Gastrocnemius medialis (tissue), 4 donors: ENCODE data around the gene RRBP1. TPM values are rescaled to one million over a fixed set of nuclear protein-coding genes. Genes with fewer than 3 reads are reported as not detected.

Experiments used
- ATAC-seq, 2 donors: fragments of 150-250 bp; one replicate each; pipeline ENCODE4 v1.9.1; 2016
- DNase-seq, 2 donors: peaks; one replicate each; pipeline ENCODE4 v3.0.0-alpha.2; 2019
- H3K27ac ChIP-seq, 4 donors: fragments of 200-600 bp; sonication (generic); 1 replicate in 1 of 4; 2 replicates in 3 of 4; pipeline ENCODE4 v1.5.1; 2016 to 2018; ENCODE audit warnings: mild to moderate bottlenecking in 2 of 4, moderate library complexity in 1 of 4
- H3K27me3 ChIP-seq, 3 donors: fragments of 200-600 bp; sonication (generic) in 2 of 3; 1 replicate in 1 of 3; 2 replicates in 2 of 3; pipeline versions ENCODE4 v1.5.1 to v1.6.0; 2016 to 2019; ENCODE audit warnings: mild to moderate bottlenecking in 1 of 3, moderate library complexity in 1 of 3
- H3K36me3 ChIP-seq, 2 donors: fragments of 200-600 bp; sonication (generic) in 1 of 2; one replicate each; pipeline ENCODE4 v1.5.1; 2017 to 2018
- H3K4me1 ChIP-seq, 2 donors: fragments of 200-600 bp; sonication (generic) in 1 of 2; one replicate each; pipeline ENCODE4 v1.5.1; 2016 to 2017; ENCODE audit warnings: mild to moderate bottlenecking in 2 of 2
- H3K4me3 ChIP-seq, 4 donors: fragments of 200-600 bp; sonication (generic) in 3 of 4; 1 replicate in 1 of 4; 2 replicates in 3 of 4; pipeline ENCODE4 v1.5.1; 2016 to 2019; ENCODE audit warnings: mild to moderate bottlenecking in 2 of 4
- H3K9me3 ChIP-seq, 3 donors: fragments of 200-600 bp; sonication (generic) in 2 of 3; 1 replicate in 1 of 3; 2 replicates in 2 of 3; pipeline ENCODE4 v1.5.1; 2016 to 2019
- POLR2A ChIP-seq, 2 donors: fragments of 450-650 bp; IDR thresholded peaks; one replicate each; pipeline ENCODE4 v1.6.1; 2017; ENCODE audit warnings: antibody characterized with exemption in 2 of 2, mild to moderate bottlenecking in 2 of 2, moderate library complexity in 2 of 2
- in situ Hi-C, 4 donors: fragments of 200-750 bp; cut with MboI; loops; one replicate each; pipeline versions ENCODE4 v1.15.0 to v1.8.0; 2017; ENCODE audit warnings: low sequenced_read_pairs in 4 of 4
- intact Hi-C: fragments of 100-400 bp; cut with DNase I; formaldehyde crosslinking; loops from one replicate; pipeline ENCODE4 v1.15.1; 2023; ENCODE audit warnings: low total_unique reads
- total RNA-seq, 4 donors: library from RNA; depleted of rRNA; stranded (reverse); fragments of >200 nt; gene quantifications; one replicate each; pipeline versions ENCODE4 v1.1.0 to v1.2.3, GENCODE V29; 2016
- TF ChIP-seq, protein P1 (sequence below), 5 experiments: fragments of 450-650 bp in 3 of 5; fragments of 200-600 bp in 2 of 5; sonication (generic) in 2 of 5; IDR thresholded peaks in 4 of 5; conservative IDR thresholded peaks in 1 of 5; 1 replicate in 4 of 5; 2 replicates in 1 of 5; pipeline ENCODE4 v1.5.1; 2016 to 2019; ENCODE audit warnings: antibody characterized with exemption in 5 of 5, mild to moderate bottlenecking in 3 of 5, moderate library complexity in 3 of 5

Gene RRBP1
- total RNA-seq, 4 donors from 2014 or later = 14.1 to 22.7 (median 17.9) TPM

DNA sequence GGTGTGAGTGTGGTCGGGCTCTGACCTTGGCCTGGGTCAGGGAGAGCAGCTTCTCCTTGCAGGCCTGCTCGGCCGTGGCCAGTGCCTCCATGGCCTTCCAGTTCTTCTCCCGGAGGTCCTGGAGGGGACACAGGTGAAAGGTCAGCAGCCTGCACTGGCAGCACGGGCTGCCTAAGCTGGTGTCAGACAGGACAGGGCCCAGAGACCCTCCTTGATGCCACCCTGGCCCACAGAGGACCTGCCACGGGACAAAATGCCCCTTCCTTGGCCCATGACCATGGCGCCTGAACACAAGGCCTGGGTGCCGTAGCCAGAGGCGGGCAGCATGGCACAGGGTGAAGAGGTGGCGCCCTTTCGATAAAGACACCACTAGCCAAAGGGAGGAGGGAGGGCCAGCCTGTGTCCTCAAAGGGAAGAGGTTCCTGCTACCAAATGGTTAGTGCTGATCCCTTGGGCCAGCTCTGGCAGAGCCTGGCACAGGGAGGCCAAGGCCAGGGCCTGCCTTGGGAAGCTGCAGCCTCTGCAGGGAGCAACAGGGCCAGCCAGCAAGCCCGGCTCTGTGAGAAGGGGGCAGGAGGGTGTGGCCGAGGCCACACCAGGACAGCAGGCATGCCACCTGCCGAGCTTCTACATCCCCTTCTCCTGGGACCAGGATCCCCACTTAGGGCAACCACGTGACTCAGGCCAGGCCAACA lies 57.3 kb downstream of the RRBP1 start:
- peaks cover 0 to 55% of the 10 kb centered on the region in 2 donors for H3K36me3 ChIP-seq
- H3K27ac ChIP-seq = no peak overlapping the region
- no peaks in the 10 kb centered on the region for H3K9me3 ChIP-seq
- no peaks in the 10 kb centered on the region for H3K4me1 ChIP-seq
- no peak for TF ChIP-seq POLR2A (IDR thresholded peaks at IDR 0.05)
- TF ChIP-seq, protein P1, sequence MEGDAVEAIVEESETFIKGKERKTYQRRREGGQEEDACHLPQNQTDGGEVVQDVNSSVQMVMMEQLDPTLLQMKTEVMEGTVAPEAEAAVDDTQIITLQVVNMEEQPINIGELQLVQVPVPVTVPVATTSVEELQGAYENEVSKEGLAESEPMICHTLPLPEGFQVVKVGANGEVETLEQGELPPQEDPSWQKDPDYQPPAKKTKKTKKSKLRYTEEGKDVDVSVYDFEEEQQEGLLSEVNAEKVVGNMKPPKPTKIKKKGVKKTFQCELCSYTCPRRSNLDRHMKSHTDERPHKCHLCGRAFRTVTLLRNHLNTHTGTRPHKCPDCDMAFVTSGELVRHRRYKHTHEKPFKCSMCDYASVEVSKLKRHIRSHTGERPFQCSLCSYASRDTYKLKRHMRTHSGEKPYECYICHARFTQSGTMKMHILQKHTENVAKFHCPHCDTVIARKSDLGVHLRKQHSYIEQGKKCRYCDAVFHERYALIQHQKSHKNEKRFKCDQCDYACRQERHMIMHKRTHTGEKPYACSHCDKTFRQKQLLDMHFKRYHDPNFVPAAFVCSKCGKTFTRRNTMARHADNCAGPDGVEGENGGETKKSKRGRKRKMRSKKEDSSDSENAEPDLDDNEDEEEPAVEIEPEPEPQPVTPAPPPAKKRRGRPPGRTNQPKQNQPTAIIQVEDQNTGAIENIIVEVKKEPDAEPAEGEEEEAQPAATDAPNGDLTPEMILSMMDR (IDR thresholded peaks at IDR 0.05 in 4 of 5, conservative IDR thresholded peaks at IDR 0.05 in 1 of 5) = no peak
- intact Hi-C loops (no loop called here), in situ Hi-C loops (no loop called here)
- H3K4me3 ChIP-seq = no peak overlapping the region
- ATAC-seq (no peak), DNase-seq (peak in 1 of 2 donors; percentile 3)
- no peaks in the 10 kb centered on the region for H3K27me3 ChIP-seq

DNA sequence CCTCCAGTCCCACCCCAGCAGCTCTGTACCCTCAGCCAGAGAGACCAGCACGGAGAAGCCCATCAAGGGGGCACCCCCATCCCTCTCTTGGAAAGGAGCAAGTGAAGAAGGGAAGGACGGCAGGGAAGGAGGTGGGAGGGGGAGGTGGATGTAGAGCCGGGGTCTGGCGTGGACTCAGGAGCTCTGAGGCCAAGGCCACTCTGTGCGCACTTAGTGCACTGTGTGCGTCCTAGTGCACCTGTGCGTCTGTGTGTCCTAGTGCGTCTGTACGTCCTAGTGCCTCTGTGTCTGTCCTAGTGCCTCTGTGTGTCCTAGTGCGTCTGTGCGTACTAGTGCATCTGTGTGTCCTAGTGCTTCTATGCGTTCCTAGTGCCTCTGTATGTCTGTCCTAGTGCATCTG lies 58.0 kb downstream of the RRBP1 start:
- TF ChIP-seq, protein P1 (IDR thresholded peaks at IDR 0.05 in 4 of 5, conservative IDR thresholded peaks at IDR 0.05 in 1 of 5) = no peak
- no peak for TF ChIP-seq POLR2A (IDR thresholded peaks at IDR 0.05)
- peaks cover 0 to 55% of the 10 kb centered on the region in 2 donors for H3K36me3 ChIP-seq
- intact Hi-C loops = no loop called here
- H3K9me3 ChIP-seq = no peaks in the 10 kb centered on the region
- no peaks in the 10 kb centered on the region for H3K27me3 ChIP-seq
- no peak overlapping the region for H3K4me3 ChIP-seq
- ATAC-seq (no peak), DNase-seq (peak in 1 of 2 donors; percentile 5)
- in situ Hi-C loops = no loop called here
- no peak overlapping the region for H3K27ac ChIP-seq
- no peaks in the 10 kb centered on the region for H3K4me1 ChIP-seq

DNA sequence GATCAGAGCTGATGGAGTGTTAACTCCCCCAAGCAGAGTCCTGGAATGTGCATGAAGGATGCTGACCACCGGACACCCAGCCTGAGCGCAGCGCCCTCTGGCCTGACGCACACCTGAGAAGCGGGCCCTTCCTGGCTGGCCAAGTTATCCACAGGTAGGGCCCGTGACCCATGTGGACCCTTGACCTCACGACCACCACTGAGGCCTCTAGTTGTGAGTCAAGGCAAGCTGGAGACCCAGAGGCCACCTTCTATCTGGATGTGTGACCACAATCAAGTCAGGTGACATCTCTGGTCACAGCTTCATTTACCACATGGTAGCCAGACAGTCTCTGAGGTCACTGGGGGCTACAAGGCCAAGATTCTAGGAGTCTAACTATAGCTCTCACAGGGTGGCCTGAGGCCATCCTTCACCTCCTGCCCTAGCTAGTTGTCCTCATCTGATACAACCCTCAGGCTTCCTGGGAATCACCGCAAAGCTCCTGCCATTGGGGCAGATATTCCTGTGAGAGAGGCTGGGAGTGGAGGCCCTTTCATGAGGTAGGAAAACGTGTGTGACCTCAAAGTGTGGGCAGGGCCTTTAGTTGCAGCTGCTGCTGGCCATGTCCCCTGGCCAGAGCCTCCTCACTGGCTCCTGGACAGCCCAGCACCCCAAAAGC lies 59.1 kb downstream of the RRBP1 start:
- DNase-seq = peak; percentile 0 to 9

DNA sequence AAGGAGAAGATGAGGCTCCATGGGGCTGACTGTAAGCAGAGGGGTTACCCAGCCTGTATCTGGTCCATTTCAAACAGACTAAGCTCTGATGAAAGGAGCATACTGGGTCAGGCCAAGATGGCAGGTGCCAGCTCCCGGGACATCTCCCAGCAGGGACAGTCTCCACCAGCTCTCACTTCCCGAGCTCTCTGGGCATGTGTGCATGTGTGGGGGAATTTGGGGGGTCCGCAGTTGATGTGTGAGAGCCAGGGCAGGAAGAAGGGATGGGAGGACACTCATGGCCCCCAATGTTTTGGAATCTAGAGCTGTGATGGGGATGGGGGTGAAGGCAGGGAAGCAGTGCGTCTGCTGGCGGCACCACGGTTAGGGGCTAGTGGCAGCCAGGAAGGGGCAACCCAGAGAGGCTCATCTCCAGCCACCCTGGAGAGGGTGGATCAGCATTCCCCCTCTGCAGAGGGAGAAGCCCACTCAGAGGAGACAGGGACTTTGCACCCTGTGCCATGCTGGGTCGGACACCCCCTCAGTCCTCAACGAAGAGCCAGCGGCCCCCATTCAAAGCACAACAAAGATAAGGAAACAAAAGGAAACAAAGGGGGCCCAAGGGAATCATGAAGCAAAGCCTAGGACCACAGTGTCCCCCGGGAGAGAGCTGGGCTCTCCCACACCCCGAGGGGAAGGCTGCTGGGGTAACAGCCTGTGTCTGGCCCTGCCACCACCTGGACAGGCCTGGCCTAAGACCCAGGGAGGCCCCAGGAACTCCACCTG lies 59.8 kb downstream of the RRBP1 start:
- in situ Hi-C loops (no loop called here), intact Hi-C loops (no loop called here)
- no peaks in the 10 kb centered on the region for H3K27me3 ChIP-seq
- no peaks in the 10 kb centered on the region for H3K4me1 ChIP-seq
- TF ChIP-seq, protein P1 (IDR thresholded peaks at IDR 0.05 in 4 of 5, conservative IDR thresholded peaks at IDR 0.05 in 1 of 5) = no peak
- TF ChIP-seq POLR2A (IDR thresholded peaks at IDR 0.05) = no peak
- H3K27ac ChIP-seq = no peak overlapping the region
- DNase-seq (peak in 1 of 2 donors; percentile 8), ATAC-seq (no peak)
- no peaks in the 10 kb centered on the region for H3K9me3 ChIP-seq
- peaks cover 0 to 52% of the 10 kb centered on the region in 2 donors for H3K36me3 ChIP-seq
- no peak overlapping the region for H3K4me3 ChIP-seq

More for the DNA sequence above, 59.1 kb downstream of the RRBP1 start:
- TF ChIP-seq POLR2A (IDR thresholded peaks at IDR 0.05) = no peak
- in situ Hi-C loops (no loop called here), intact Hi-C loops (no loop called here)
- H3K27ac ChIP-seq = no peak overlapping the region
- no peak for ATAC-seq
- no peaks in the 10 kb centered on the region for H3K9me3 ChIP-seq
- H3K4me3 ChIP-seq = no peak overlapping the region
- no peaks in the 10 kb centered on the region for H3K27me3 ChIP-seq
- H3K4me1 ChIP-seq = no peaks in the 10 kb centered on the region
- H3K36me3 ChIP-seq = peaks cover 0 to 59% of the 10 kb centered on the region in 2 donors
